Mucosa of stomach (tissue), 1 donor: ENCODE data around the gene SHC4.
"Not testable (repeated sequence)": the region's sequence is repeated elsewhere in the genome, so short reads cannot be mapped to it uniquely, and the experiment has no call there.

Experiments
- H3K27me3 ChIP-seq: one replicate; pipeline ENCODE4 v1.7.0; 2013; ENCODE audit warnings: mild to moderate bottlenecking, low read length; ENCODE audit not compliant: control insufficient read depth, insufficient read depth
- H3K36me3 ChIP-seq: one replicate; pipeline ENCODE4 v1.7.0; 2013; ENCODE audit warnings: low read length; ENCODE audit not compliant: control insufficient read depth, insufficient read depth
- H3K4me1 ChIP-seq: one replicate; pipeline ENCODE4 v1.7.0; 2013; ENCODE audit warnings: mild to moderate bottlenecking, low read length; ENCODE audit not compliant: control insufficient read depth, insufficient read depth
- H3K4me3 ChIP-seq: one replicate; pipeline ENCODE4 v1.7.0; 2013; ENCODE audit warnings: low read length
- H3K9ac ChIP-seq: one replicate; pipeline ENCODE4 v1.7.0; 2013; ENCODE audit warnings: mild to moderate bottlenecking, low read length, moderate library complexity
- H3K9me3 ChIP-seq: one replicate; pipeline ENCODE4 v1.7.0; 2013; ENCODE audit warnings: mild to moderate bottlenecking, low read length, moderate library complexity; ENCODE audit not compliant: control insufficient read depth
- donor health status: Pancreatic carcinoma.

Gene SHC4

GRCh38 chr15:48796521-48796920 is 167.2 kb downstream of the SHC4 start:
- no peaks in the 10 kb centered on the region for H3K27me3 ChIP-seq
- no peak overlapping the region for H3K4me3 ChIP-seq
- no peak overlapping the region for H3K9ac ChIP-seq
- peaks cover 6% of the 10 kb centered on the region for H3K4me1 ChIP-seq
- no peaks in the 10 kb centered on the region for H3K36me3 ChIP-seq
- no peaks in the 10 kb centered on the region for H3K9me3 ChIP-seq

GRCh38 chr15:48795901-48796300 is 167.8 kb downstream of the SHC4 start:
- Histone ChIP-seq H3K9me3 (no peaks in the 10 kb centered on the region), H3K4me3 (no peak overlapping the region), H3K27me3 (no peaks in the 10 kb centered on the region), H3K4me1 (peaks cover 6% of the 10 kb centered on the region), H3K9ac (no peak overlapping the region), H3K36me3 (no peaks in the 10 kb centered on the region)

GRCh38 chr15:48794697-48795134 is 169.0 kb downstream of the SHC4 start:
- H3K4me1 ChIP-seq = peaks cover 6% of the 10 kb centered on the region
- no peak overlapping the region for H3K4me3 ChIP-seq
- H3K9ac ChIP-seq = peak overlapping the region; percentile 14
- no peaks in the 10 kb centered on the region for H3K36me3 ChIP-seq
- H3K9me3 ChIP-seq = no peaks in the 10 kb centered on the region
- no peaks in the 10 kb centered on the region for H3K27me3 ChIP-seq

GRCh38 chr15:48792408-48792807 is 171.3 kb downstream of the SHC4 start:
- Histone ChIP-seq H3K4me1 (peaks cover 6% of the 10 kb centered on the region), H3K9ac (no peak overlapping the region), H3K9me3 (no peaks in the 10 kb centered on the region), H3K27me3 (no peaks in the 10 kb centered on the region), H3K4me3 (no peak overlapping the region), H3K36me3 (no peaks in the 10 kb centered on the region)

GRCh38 chr15:48790466-48791115 is 173.1 kb downstream of the SHC4 start:
- not testable (repeated sequence) for H3K36me3 ChIP-seq, H3K9ac ChIP-seq, H3K9me3 ChIP-seq, H3K4me3 ChIP-seq, H3K27me3 ChIP-seq, H3K4me1 ChIP-seq

- no peaks in the 10 kb centered on the region for H3K27me3 ChIP-seq
- no peaks in the 10 kb centered on the region for H3K9me3 ChIP-seq
- H3K36me3 ChIP-seq = no peaks in the 10 kb centered on the region
- H3K4me3 ChIP-seq = no peak overlapping the region
- H3K4me1 ChIP-seq = no peaks in the 10 kb centered on the region
- H3K9ac ChIP-seq = no peak overlapping the region
Measured at GRCh38 chr15:48785712-48786111, 178.0 kb downstream of the SHC4 start.

- Histone ChIP-seq H3K9me3 (no peaks in the 10 kb centered on the region), H3K9ac (no peak overlapping the region), H3K27me3 (no peaks in the 10 kb centered on the region), H3K4me3 (no peak overlapping the region), H3K36me3 (no peaks in the 10 kb centered on the region), H3K4me1 (no peaks in the 10 kb centered on the region)
Measured at GRCh38 chr15:48785195-48785594, 178.5 kb downstream of the SHC4 start.

GRCh38 chr15:48784756-48785155 is 179.0 kb downstream of the SHC4 start:
- Histone ChIP-seq H3K27me3 (no peaks in the 10 kb centered on the region), H3K36me3 (no peaks in the 10 kb centered on the region)

GRCh38 chr15:48782911-48783310 is 180.8 kb downstream of the SHC4 start:
- Histone ChIP-seq H3K27me3 (no peaks in the 10 kb centered on the region), H3K9me3 (no peaks in the 10 kb centered on the region), H3K4me3 (no peak overlapping the region), H3K9ac (no peak overlapping the region), H3K36me3 (no peaks in the 10 kb centered on the region), H3K4me1 (no peaks in the 10 kb centered on the region)

More at GRCh38 chr15:48784756-48785155, 179.0 kb downstream of the SHC4 start:
- Histone ChIP-seq H3K4me3 (no peak overlapping the region), H3K9ac (no peak overlapping the region), H3K9me3 (no peaks in the 10 kb centered on the region), H3K4me1 (no peaks in the 10 kb centered on the region)

- H3K9me3 ChIP-seq = no peaks in the 10 kb centered on the region
- no peaks in the 10 kb centered on the region for H3K27me3 ChIP-seq
- no peak overlapping the region for H3K4me3 ChIP-seq
- no peaks in the 10 kb centered on the region for H3K4me1 ChIP-seq
- no peaks in the 10 kb centered on the region for H3K36me3 ChIP-seq
- H3K9ac ChIP-seq = no peak overlapping the region
Measured at GRCh38 chr15:48781481-48782081, 182.1 kb downstream of the SHC4 start.

- Histone ChIP-seq H3K4me1 (no peaks in the 10 kb centered on the region), H3K36me3 (no peaks in the 10 kb centered on the region), H3K9ac (no peak overlapping the region)
Measured at GRCh38 chr15:48781017-48781416, 182.7 kb downstream of the SHC4 start.

GRCh38 chr15:48778331-48778730 is 185.4 kb downstream of the SHC4 start:
- no peak overlapping the region for H3K9ac ChIP-seq
- H3K27me3 ChIP-seq = no peaks in the 10 kb centered on the region
- H3K36me3 ChIP-seq = no peaks in the 10 kb centered on the region
- H3K9me3 ChIP-seq = no peaks in the 10 kb centered on the region
- no peak overlapping the region for H3K4me3 ChIP-seq
- H3K4me1 ChIP-seq = peaks cover under 1% of the 10 kb centered on the region

More at GRCh38 chr15:48781017-48781416, 182.7 kb downstream of the SHC4 start:
- H3K9me3 ChIP-seq = no peaks in the 10 kb centered on the region
- no peaks in the 10 kb centered on the region for H3K27me3 ChIP-seq
- H3K4me3 ChIP-seq = no peak overlapping the region
